Measurements from ENCODE around the gene JPH2.

DNA sequence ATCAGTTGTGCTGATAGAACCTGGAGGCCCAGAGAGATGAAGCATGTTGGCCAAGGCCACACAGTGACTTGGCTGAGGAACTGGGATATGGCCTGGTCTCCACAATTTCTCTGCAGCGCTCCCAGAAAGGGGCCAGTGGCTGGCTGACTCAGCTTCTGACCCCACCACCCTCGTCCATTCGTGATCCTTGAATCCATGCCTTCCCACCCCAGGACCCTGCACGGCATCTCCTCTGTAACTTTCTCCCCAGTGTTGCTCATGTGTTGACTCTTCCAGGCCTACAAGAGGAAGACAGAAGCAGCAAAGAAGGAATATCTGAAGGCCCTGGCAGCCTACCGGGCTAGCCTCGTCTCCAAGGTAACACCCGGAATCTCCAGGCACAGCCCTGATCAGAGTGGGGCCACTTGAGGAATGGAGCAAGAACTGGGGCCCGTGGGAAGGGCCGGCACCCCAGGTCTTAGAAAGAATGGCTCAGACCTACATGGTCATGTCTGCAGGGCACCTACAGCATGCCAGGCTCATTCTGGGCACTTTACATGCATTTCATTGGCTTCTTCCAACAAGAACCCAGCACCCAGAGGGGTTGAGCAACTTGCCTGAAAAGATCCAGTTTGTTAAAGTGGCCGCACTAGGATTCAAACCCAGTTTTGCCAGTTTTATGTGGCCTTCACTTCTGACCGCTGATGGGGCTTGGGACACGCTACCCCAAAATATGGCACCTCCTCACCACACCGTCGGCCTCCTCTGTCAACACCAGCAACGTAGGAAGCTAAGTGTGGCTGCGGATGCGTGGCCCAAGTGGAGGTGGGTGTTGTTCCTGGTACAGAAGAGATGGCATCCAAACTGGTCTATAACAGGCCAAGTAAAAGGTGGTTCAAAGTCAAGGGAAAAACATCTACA, 122.2 kb downstream of the JPH2 start:
- TF ChIP-seq, protein P1, sequence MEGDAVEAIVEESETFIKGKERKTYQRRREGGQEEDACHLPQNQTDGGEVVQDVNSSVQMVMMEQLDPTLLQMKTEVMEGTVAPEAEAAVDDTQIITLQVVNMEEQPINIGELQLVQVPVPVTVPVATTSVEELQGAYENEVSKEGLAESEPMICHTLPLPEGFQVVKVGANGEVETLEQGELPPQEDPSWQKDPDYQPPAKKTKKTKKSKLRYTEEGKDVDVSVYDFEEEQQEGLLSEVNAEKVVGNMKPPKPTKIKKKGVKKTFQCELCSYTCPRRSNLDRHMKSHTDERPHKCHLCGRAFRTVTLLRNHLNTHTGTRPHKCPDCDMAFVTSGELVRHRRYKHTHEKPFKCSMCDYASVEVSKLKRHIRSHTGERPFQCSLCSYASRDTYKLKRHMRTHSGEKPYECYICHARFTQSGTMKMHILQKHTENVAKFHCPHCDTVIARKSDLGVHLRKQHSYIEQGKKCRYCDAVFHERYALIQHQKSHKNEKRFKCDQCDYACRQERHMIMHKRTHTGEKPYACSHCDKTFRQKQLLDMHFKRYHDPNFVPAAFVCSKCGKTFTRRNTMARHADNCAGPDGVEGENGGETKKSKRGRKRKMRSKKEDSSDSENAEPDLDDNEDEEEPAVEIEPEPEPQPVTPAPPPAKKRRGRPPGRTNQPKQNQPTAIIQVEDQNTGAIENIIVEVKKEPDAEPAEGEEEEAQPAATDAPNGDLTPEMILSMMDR (IDR thresholded peaks at IDR 0.05): no peak
- no peak for TF ChIP-seq ZFX (IDR thresholded peaks at IDR 0.05; ENCODE audit: borderline replicate concordance)

All from 22Rv1 (cell line).